ENCODE data around the gene AMACR. TPM values are rescaled to one million over a fixed set of nuclear protein-coding genes. Genes with fewer than 3 reads are reported as not detected.

AMACR gene
- total and polyA plus RNA-seq, 7 donors, result 1.5 to 14.4 (median 5.6) TPM

- Histone ChIP-seq H3K27ac (no peak overlapping the region), H3K9me3 (no peaks in the 10 kb centered on the region), H3K4me1 (peaks cover 16% of the 10 kb centered on the region), H3K27me3 (ENCODE audit: insufficient read depth in 3 of 3, low read length in 2 of 3) (no peaks in the 10 kb centered on the region), H3K4me3 (no peak overlapping the region), H3K36me3 (ENCODE audit: insufficient read depth in 1 of 2, low read depth in 1 of 2) (peaks cover 0 to 6% of the 10 kb centered on the region in 2 donors)
- DNase-seq, result no peak
- no peak for TF ChIP-seq CTCF (IDR thresholded peaks at IDR 0.05)
- intact Hi-C loops (cut with DNase I), result no loop called here
- ATAC-seq, result no peak
- 60 to 85% (median 74%) methylated on average over 10 of the region's 10 CpGs for WGBS, 3 donors
These were observed 31.7 kb upstream of the AMACR start for GRCh38 chr5:34039398-34040157.

GRCh38 chr5:34038838-34039237 is 31.0 kb upstream of the AMACR start:
- intact Hi-C loops (cut with DNase I), result no loop called here
- Histone ChIP-seq H3K4me1 (peaks cover 15% of the 10 kb centered on the region), H3K27me3 (ENCODE audit: insufficient read depth in 3 of 3, low read length in 2 of 3) (no peaks in the 10 kb centered on the region), H3K36me3 (ENCODE audit: insufficient read depth in 1 of 2, low read depth in 1 of 2) (peaks cover 0 to 6% of the 10 kb centered on the region in 2 donors), H3K9me3 (no peaks in the 10 kb centered on the region), H3K4me3 (no peak overlapping the region), H3K27ac (no peak overlapping the region)
- 93 to 94% (median 93%) methylated on average over 4 of the region's 4 CpGs for WGBS, 3 donors
- TF ChIP-seq CTCF (IDR thresholded peaks at IDR 0.05), result no peak
- no peak for DNase-seq
- ATAC-seq, result no peak

- Histone ChIP-seq H3K9me3 (no peaks in the 10 kb centered on the region), H3K36me3 (ENCODE audit: insufficient read depth in 1 of 2, low read depth in 1 of 2) (peaks cover 0 to 6% of the 10 kb centered on the region in 2 donors), H3K4me1 (peaks cover 13% of the 10 kb centered on the region), H3K27me3 (ENCODE audit: insufficient read depth in 3 of 3, low read length in 2 of 3) (no peaks in the 10 kb centered on the region), H3K27ac (no peak overlapping the region), H3K4me3 (no peak overlapping the region)
- no peak for DNase-seq
- intact Hi-C loops (cut with DNase I), result no loop called here
- ATAC-seq, result no peak
- TF ChIP-seq CTCF (IDR thresholded peaks at IDR 0.05), result no peak
- 43 to 60% (median 57%) methylated on average over 2 of the region's 2 CpGs for WGBS, 3 donors
These were observed 30.5 kb upstream of the AMACR start for GRCh38 chr5:34038390-34038789.

- DNase-seq (no peak), ATAC-seq (no peak)
- Histone ChIP-seq H3K27ac (no peak overlapping the region), H3K27me3 (ENCODE audit: insufficient read depth in 3 of 3, low read length in 2 of 3) (no peaks in the 10 kb centered on the region), H3K9me3 (no peaks in the 10 kb centered on the region), H3K36me3 (ENCODE audit: insufficient read depth in 1 of 2, low read depth in 1 of 2) (peaks cover 0 to 10% of the 10 kb centered on the region in 2 donors), H3K4me1 (peaks cover 6% of the 10 kb centered on the region), H3K4me3 (no peak overlapping the region)
- intact Hi-C loops (cut with DNase I), result no loop called here
- 22 to 42% (median 31%) methylated on average over 3 of the region's 3 CpGs for WGBS, 3 donors
- TF ChIP-seq CTCF (IDR thresholded peaks at IDR 0.05), result no peak
These were observed 29.9 kb upstream of the AMACR start for GRCh38 chr5:34037726-34038125.

GRCh38 chr5:34035756-34036155 is 27.9 kb upstream of the AMACR start:
- no peak for ATAC-seq
- 73 to 82% (median 80%) methylated on average over 2 of the region's 2 CpGs for WGBS, 3 donors
- intact Hi-C loops (cut with DNase I), result no loop called here
- DNase-seq, result no peak
- no peaks in the 10 kb centered on the region for H3K27me3 ChIP-seq (ENCODE audit: insufficient read depth in 3 of 3, low read length in 2 of 3)
- no peak overlapping the region for H3K4me3 ChIP-seq
- H3K4me1 ChIP-seq, result no peaks in the 10 kb centered on the region
- TF ChIP-seq CTCF (IDR thresholded peaks at IDR 0.05), result no peak
- H3K9me3 ChIP-seq, result no peaks in the 10 kb centered on the region
- no peak overlapping the region for H3K27ac ChIP-seq
- peaks cover 0 to 11% of the 10 kb centered on the region in 2 donors for H3K36me3 ChIP-seq (ENCODE audit: insufficient read depth in 1 of 2, low read depth in 1 of 2)
